AG04450 (cell line): ENCODE results near the gene RASA3. TPM values are rescaled to one million over a fixed set of nuclear protein-coding genes. Genes with fewer than 3 reads are reported as not detected.
A peak's percentile ranks its signal among the peaks of the same experiment; 100 is the strongest.

Experiments used
- CTCF ChIA-PET: fragments of 300-600, 350-600 bp; formaldehyde crosslinking; extraction: SDS; loops from one replicate; lab custom pipeline; 2022; ENCODE audit warnings: antibody characterized with exemption, inconsistent platforms; lab: Charles Lee
- POLR2A ChIA-PET: fragments of 350-600 bp; formaldehyde crosslinking; extraction: SDS; loops from one replicate; lab custom pipeline; 2021; ENCODE audit warnings: antibody characterized with exemption, inconsistent platforms; lab: Yijun Ruan, JAX
- DNase-seq: peaks from one replicate; pipeline ENCODE4 v3.0.0-alpha.2; 2011; ENCODE audit warnings: low read depth, low spot score
- H3K27ac ChIP-seq: one replicate; pipeline ENCODE4 v1.5.1; 2012; ENCODE audit warnings: low read depth, low read length, control low read depth
- H3K27me3 ChIP-seq: one replicate; pipeline ENCODE4 v1.6.0; 2012; ENCODE audit warnings: low read length; ENCODE audit not compliant: control insufficient read depth, insufficient read depth
- H3K4me3 ChIP-seq: 2 replicates; pipeline ENCODE4 v1.5.1; 2011; ENCODE audit warnings: mild to moderate bottlenecking, low read depth, low read length, control low read depth
- H3K9me3 ChIP-seq: 2 replicates; pipeline ENCODE4 v1.5.1; 2012; ENCODE audit warnings: low read length; ENCODE audit not compliant: control insufficient read depth, insufficient read depth
- CTCF ChIP-seq: IDR thresholded peaks from 2 replicates; pipeline ENCODE4 v1.5.1; 2011; ENCODE audit warnings: low read depth, low read length, control low read depth, inconsistent platforms
- polyA plus RNA-seq: library from polyadenylated mRNA; depleted of rRNA; stranded (reverse); fragments of >200 nt; gene quantifications from 2 replicates; pipeline ENCODE4 v1.2.3, GENCODE V29; 2011

The RASA3 gene
- polyA plus RNA-seq, 1 experiment = 25.2 TPM

DNA sequence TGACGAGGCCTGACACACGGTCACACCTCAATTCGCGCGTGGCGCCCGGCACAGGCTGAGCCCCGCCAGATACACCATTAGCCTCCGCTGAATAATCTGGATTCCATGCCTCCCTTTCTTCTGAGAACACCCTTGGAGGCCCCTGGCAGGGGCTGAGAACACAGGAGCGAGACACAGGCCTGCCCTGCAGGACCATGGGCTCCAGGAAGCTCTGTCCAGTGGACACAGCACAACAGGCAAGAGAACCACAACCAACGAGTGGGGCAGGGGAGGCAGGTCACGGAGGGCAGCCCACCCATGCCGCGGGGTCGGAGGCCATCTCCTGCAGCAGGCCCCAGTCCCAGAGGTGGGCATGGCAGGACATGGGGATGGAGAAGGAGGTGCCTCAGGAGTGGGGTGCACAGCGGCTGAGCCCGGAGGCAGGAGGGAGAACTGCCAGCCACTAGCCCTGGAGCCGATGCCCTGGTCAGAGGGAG, 82.8 kb downstream of the RASA3 start:
- CTCF ChIA-PET = no interaction called here
- POLR2A ChIA-PET = no interaction called here
- H3K4me3 ChIP-seq = no peak overlapping the region
- no peak for DNase-seq
- H3K27ac ChIP-seq = no peak overlapping the region
- TF ChIP-seq CTCF = no peak
- no peaks in the 10 kb centered on the region for H3K27me3 ChIP-seq
- H3K9me3 ChIP-seq = peaks cover 8% of the 10 kb centered on the region; the same call in 1 of the 2 replicates

DNA sequence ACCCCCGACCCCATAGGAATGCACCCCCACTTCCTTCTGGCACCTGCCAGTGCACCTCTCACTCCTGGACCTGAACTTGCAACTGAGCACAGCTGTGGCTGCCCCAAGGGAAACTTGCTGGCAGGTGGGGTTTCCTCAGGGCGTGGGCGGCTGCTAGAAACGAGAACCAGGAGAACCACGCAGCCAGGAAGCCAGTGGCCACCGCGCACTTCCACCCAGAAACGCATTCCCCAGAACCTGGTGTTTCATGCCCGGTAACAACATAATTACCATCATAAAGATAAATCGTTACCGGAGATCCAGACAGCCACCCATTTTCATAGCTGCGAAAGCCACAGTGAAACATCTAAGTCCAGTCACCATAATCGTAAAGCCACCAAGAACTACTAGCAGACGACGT, 83.4 kb downstream of the RASA3 start:
- H3K9me3 ChIP-seq = peaks cover 8% of the 10 kb centered on the region; the same call in 1 of the 2 replicates
- no peak overlapping the region for H3K4me3 ChIP-seq
- H3K27me3 ChIP-seq = no peaks in the 10 kb centered on the region
- DNase-seq = no peak
- no peak for TF ChIP-seq CTCF
- ChIA-PET CTCF (no interaction called here), POLR2A (no interaction called here)
- no peak overlapping the region for H3K27ac ChIP-seq

- ChIA-PET CTCF (no interaction called here), POLR2A (no interaction called here)
- Histone ChIP-seq H3K27me3 (no peaks in the 10 kb centered on the region), H3K27ac (no peak overlapping the region), H3K9me3 (peaks cover 8% of the 10 kb centered on the region; the same call in 1 of the 2 replicates), H3K4me3 (no peak overlapping the region)
- no peak for TF ChIP-seq CTCF
- DNase-seq = no peak
Observed at GRCh38 chr13:114048443-114048842, 84.0 kb downstream of the RASA3 start.

DNA sequence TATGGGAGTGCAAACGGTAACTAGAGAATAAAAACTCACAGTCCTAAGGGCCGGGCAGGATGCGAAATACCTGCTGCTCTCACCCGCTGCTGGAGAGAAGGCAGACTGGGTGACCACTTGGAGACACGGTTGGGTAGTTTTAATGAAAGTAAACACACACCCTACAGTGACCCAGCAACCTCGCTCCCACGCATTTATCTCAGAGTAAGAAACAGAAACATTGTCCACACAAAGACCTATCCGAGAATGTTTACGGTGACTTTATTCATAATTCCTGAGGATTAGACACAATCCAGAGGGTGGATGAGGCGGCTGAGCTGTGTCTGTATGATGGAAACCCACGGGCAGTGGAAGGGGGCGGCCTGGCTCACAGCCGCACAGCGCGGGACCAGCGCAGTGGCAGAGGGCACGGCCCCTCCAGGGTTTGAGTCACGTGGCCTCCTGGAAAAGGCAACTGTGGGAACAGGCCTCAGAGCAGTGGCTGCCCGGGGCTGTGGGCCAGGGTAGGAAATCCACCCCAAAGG, 85.0 kb downstream of the RASA3 start:
- H3K4me3 ChIP-seq = no peak overlapping the region
- no peak for TF ChIP-seq CTCF
- H3K9me3 ChIP-seq = peaks cover 8% of the 10 kb centered on the region; the same call in 1 of the 2 replicates
- CTCF ChIA-PET = no interaction called here
- H3K27me3 ChIP-seq = no peaks in the 10 kb centered on the region
- H3K27ac ChIP-seq = peak overlapping the region; percentile 31
- no peak for DNase-seq
- POLR2A ChIA-PET = no interaction called here

- Histone ChIP-seq H3K9me3 (peaks cover 15% of the 10 kb centered on the region; the same call in 1 of the 2 replicates), H3K27me3 (no peaks in the 10 kb centered on the region), H3K27ac (no peak overlapping the region), H3K4me3 (no peak overlapping the region)
- ChIA-PET POLR2A (no interaction called here), CTCF (interaction anchor here (1.0 kb wide), 1 partner anchor 15 kb away, joined by 4 read pairs; no protein-coding TSS in a partner anchor)
- no peak for TF ChIP-seq CTCF
- DNase-seq = no peak
Observed at GRCh38 chr13:114046431-114046975, 85.9 kb downstream of the RASA3 start.
